ENCODE measurements around the gene FAM13B.
"Not testable (repeated sequence)": the region's sequence is repeated elsewhere in the genome, so short reads cannot be mapped to it uniquely, and the experiment has no call there.

DNA sequence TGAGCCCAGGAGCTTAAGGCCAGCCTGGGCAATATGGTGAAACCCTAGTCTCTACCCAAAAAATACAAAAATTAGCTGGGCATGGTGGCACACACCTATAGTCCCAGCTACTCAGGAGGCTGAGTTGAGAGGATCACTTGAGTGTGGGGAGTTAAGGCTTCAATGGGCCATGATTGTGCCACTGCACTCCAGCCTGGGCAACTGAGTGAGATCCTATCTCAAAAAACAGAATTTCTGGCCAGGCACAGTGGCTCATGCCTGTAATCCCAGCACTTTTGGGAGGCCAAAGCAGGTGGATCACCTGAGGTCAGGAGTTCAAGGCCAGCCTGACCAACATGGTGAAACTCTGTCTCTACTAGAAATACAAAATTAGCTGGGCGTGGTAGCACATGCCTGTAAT lies 19.8 kb upstream of the FAM13B start:
- TF ChIP-seq POLR2AphosphoS5, POLR2A (IDR thresholded peaks at IDR 0.05): not testable (repeated sequence)
- TF ChIP-seq, protein P1, sequence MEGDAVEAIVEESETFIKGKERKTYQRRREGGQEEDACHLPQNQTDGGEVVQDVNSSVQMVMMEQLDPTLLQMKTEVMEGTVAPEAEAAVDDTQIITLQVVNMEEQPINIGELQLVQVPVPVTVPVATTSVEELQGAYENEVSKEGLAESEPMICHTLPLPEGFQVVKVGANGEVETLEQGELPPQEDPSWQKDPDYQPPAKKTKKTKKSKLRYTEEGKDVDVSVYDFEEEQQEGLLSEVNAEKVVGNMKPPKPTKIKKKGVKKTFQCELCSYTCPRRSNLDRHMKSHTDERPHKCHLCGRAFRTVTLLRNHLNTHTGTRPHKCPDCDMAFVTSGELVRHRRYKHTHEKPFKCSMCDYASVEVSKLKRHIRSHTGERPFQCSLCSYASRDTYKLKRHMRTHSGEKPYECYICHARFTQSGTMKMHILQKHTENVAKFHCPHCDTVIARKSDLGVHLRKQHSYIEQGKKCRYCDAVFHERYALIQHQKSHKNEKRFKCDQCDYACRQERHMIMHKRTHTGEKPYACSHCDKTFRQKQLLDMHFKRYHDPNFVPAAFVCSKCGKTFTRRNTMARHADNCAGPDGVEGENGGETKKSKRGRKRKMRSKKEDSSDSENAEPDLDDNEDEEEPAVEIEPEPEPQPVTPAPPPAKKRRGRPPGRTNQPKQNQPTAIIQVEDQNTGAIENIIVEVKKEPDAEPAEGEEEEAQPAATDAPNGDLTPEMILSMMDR (IDR thresholded peaks at IDR 0.05) = not testable (repeated sequence)
